NCI-H2107 treated with DMSO at 0.1 percent for 48 hours (cell line): ENCODE data around the gene ATP6V1E1.
"Not testable (repeated sequence)": the region's sequence is repeated elsewhere in the genome, so short reads cannot be mapped to it uniquely, and the experiment has no call there.

ENCODE experiments used
- DNase-seq: peaks from one replicate; lab custom pipeline; 2025; ENCODE audit not compliant: unreplicated experiment; lab: John Stamatoyannopoulos, UW

ATP6V1E1 gene

DNA sequence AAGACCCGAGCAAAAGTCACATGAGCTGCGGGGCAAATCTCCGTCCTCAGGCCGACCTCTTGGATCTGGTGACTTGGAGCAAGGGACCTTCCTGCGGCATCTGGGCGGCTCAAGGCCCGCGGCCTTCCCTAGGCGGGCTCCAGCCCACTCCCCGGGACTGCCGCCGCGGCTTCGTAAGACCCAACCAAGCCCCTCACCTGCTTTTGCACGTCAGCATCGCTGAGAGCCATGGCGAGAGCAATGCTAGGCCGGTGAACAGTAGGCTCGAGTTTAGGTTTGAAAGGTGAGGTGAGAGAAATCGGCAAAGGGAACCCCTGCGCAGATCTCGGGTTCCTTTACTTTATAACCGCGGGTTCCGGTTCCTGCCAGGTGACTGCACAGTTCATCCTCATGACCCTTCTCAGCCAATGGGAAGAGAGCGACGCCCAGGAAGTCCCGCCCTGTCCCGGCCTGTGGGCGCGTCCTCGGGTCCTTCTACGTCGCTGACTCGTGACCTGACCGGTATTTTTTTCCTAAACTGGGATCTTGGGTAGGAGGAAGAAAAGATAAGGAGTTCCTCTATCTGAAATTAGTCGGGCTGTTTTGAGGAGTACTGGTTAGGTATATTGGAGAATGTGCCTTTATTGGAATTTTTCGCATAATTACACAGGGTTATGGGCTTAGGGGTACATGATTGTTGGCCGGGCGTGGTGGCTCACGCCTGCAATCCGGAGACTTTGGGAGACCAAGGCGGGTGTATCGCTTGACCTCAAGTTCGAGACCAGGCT, at the start of gene ATP6V1E1:
Gene ATP6V1E1, minus strand, starts transcription at position 344 of the 767 bp plus-strand sequence. Its CDS starts 114 bp downstream, at position 230.
- peak; percentile 76 for DNase-seq

DNA sequence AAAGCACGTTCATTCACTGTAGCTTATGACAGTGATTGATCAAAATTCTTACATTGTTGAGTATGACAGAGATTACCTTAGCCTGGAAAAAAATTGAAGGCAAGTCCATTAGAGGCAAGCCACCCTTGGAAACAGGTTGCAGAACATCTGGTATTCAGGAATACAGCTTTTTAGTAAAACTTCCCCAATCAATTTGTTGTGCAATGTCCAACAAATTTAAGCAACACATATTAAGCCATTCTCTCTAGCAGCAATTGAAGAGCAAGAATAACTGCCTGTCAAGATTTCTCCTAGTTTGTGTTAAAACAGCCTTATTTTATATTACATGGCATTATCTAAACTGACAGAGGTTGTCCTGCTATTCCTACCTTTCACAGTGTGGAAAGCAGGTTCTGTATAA, 47.0 kb upstream of the ATP6V1E1 start:
- DNase-seq = no peak

GRCh38 chr22:17674152-17674551, 45.6 kb upstream of the ATP6V1E1 start:
- DNase-seq = no peak

DNA sequence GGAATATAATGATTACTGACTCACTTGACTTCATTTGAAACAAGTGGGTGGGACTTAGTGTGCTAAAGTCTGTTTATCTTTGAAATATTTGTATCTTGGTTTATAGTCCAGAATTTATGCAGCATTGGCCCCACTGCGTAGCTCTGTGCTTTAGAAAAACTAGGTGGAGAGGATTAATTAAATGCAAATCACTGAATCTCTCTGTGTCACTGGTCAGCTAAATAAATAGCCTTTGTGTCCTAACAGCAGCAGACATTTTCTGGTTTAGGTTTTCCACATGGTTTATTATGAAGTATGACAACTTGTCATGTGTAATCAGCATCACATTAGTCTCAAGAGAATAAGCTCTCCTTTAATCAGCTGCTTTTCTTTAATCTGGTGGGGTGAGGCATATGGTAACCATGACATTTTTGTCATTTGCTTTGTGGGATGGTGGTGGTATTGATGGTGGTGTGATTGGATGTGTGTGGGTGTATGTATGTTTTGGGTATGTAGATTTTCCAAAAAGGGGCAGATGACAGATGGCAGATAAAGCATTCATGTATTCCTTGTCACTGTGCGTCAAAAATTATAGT, 44.0 kb upstream of the ATP6V1E1 start:
- no peak for DNase-seq

DNA sequence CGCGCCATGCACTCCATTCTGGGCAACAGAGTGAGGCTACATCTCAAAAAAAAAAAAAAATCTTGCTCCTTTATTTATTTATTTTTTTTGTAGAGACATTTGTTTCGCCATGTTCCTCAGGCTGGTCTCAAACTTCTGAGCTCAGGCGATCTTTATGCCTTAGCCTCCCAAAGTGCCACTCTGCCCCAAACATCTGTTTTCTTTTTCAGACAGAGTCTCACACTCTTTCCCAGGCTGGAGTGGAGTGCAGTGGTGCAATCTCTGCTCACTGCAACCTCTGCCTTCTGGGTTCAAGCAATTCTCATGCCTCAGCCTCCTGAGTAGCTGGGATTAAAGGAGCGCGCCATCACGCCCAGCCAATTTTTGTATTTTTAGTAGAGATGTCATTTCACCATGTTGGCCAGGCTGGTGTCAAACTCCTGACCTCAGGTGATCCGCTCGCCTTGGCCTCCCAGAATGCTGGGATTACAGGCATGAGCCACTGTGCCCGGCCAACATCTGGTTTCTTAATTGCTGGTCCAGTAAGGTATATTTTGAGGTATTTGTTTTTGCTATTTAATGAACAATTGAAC, 43.1 kb upstream of the ATP6V1E1 start:
- DNase-seq = not testable (repeated sequence)

- no peak for DNase-seq
These were observed 37.3 kb upstream of the ATP6V1E1 start for GRCh38 chr22:17665854-17666253.

DNA sequence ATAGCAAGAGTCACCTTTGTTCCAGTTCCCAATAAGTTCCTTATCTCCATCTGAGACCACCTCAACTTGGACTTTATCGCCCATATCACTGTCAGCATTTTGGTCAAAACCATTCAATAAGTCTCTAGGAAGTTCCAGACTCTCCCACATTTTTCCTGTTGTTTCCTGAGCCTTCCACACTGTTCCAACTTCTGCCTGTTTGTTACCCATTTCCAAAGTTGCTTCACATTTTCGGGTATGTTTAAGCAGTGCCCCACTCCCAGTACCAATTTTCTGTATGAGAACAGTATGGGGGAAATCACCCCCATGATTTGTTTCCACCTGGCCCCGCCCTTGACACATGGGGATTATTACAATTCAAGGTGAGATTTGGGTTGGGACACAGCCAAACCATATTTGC, 36.7 kb upstream of the ATP6V1E1 start:
- no peak for DNase-seq

GRCh38 chr22:17664414-17665055, 36.0 kb upstream of the ATP6V1E1 start:
- no peak for DNase-seq

GRCh38 chr22:17656870-17657395, 28.4 kb upstream of the ATP6V1E1 start:
- DNase-seq = no peak

- no peak for DNase-seq
These were observed 26.7 kb upstream of the ATP6V1E1 start for GRCh38 chr22:17655289-17655688.

- no peak for DNase-seq
These were observed 20.0 kb upstream of the ATP6V1E1 start for GRCh38 chr22:17648569-17648968.

GRCh38 chr22:17647991-17648390, 19.4 kb upstream of the ATP6V1E1 start:
- DNase-seq = no peak

DNA sequence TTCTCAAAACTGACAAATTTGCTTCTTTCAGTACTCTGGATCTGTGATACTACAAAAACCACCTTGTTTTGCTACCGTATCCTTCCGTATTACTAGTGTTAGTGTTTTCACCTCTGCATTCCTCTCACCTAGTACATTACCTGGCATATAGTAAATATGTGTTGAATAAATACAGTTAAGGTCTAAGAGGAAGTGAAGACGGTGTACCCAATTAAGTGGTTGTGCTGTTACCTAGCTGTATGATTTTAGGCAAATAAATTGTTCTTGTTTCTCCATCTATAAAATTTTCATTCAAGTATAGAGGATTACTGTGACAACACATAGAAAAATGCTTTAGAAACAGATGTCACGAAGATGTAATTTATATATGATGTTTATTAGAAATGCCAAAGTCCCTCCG, 18.9 kb upstream of the ATP6V1E1 start:
- no peak for DNase-seq

GRCh38 chr22:17642357-17642756, 13.8 kb upstream of the ATP6V1E1 start:
- DNase-seq = not testable (repeated sequence)

DNA sequence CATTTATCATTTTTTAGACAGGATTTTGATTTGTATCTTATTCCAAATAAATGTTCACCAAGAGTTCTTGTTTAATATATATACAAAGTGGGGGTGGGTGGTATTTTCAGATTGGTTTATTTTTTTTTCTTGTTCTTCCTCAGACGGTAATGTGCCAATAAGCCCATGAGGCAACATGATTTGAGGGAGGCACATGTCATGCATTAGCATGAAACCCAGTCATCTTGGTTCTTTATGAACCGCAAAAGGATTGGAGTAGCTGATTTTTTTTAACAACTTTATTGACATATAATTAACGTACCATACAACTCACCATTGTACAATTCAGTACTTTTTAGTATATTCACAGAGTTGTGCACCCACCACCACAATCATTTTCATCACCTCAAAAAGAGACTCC, 12.7 kb upstream of the ATP6V1E1 start:
- no peak for DNase-seq

- peak; percentile 19 for DNase-seq
These were observed 10.7 kb upstream of the ATP6V1E1 start for GRCh38 chr22:17639247-17639741.

GRCh38 chr22:17638432-17639246, 10.1 kb upstream of the ATP6V1E1 start, which contains the start of gene BCL2L13:
Gene BCL2L13 (plus strand): TSS chr22:17638757. CDS start chr22:17655712, 16,955 bp downstream.
- peak; percentile 34 for DNase-seq

GRCh38 chr22:17638182-17638431, 9.6 kb upstream of the ATP6V1E1 start:
- no peak for DNase-seq

- DNase-seq = peak; percentile 5
These were observed 9.1 kb upstream of the ATP6V1E1 start for GRCh38 chr22:17637490-17638181.

DNA sequence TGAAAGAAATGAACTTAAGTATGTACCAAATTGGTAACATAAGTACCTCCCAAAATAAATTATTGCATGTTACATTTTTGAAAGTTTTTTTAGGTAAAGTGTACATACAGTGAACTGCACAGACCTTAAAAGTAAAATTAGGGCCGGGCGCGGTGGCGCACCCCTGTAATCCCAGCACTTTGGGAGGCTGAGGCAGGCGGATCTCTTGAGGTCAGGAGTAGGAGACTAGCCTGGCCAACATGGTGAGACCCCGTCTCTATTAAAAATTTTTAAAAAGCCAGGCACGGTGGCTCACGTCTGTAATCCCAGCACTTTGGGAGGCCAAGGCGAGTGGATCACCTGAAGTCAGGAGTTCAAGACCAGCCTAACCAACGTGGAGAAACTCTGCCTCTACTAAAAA, 8.3 kb upstream of the ATP6V1E1 start:
- not testable (repeated sequence) for DNase-seq
